Right ventricle myocardium inferior (tissue), 1 donor: ENCODE data around the gene MEOX2. TPM values are rescaled to one million over a fixed set of nuclear protein-coding genes. Genes with fewer than 3 reads are reported as not detected.
A peak's percentile ranks its signal among the peaks of the same experiment; 100 is the strongest.

Experiments used
- ATAC-seq: fragments of 200-7000 bp; cut with Tn5 transposase; one replicate; pipeline ENCODE4 v1.9.1; 2020; ENCODE audit warnings: mild to moderate bottlenecking, moderate library complexity
- DNase-seq: peaks from one replicate; pipeline ENCODE4 v3.0.0; 2021; ENCODE audit errors: missing footprints
- intact Hi-C: fragments of 100-400 bp; cut with DNase I; formaldehyde crosslinking; loops from one replicate; pipeline ENCODE4 v1.11.0; 2022
- long read RNA-seq: library from polyadenylated mRNA; unstranded; transcript quantifications from one replicate; pipeline ENCODE4 v2.0.0, GENCODE V29; 2021
- total RNA-seq: library from RNA; stranded (reverse); fragmentation: NEBNext Ultra II Directional; extraction: Animal tissue kit (Norgen Biotek cat#: 25700); gene quantifications from one replicate; pipeline ENCODE4 v1.2.1, GENCODE V29; 2021
- donor health status: DM: no; HTN: yes; CAD: no; lungs with severe emphysema.

Gene MEOX2
- total RNA-seq: 9.0 TPM
- long read RNA-seq, transcript MEOX2-201 (3 exons, 2,500 nt): major isoform, 6 of 6 reads
- long read RNA-seq, partial matches to known transcripts: 0 of 6 reads
- long read RNA-seq, other reads (novel, unspliced or antisense): 0 of 6 reads

DNA sequence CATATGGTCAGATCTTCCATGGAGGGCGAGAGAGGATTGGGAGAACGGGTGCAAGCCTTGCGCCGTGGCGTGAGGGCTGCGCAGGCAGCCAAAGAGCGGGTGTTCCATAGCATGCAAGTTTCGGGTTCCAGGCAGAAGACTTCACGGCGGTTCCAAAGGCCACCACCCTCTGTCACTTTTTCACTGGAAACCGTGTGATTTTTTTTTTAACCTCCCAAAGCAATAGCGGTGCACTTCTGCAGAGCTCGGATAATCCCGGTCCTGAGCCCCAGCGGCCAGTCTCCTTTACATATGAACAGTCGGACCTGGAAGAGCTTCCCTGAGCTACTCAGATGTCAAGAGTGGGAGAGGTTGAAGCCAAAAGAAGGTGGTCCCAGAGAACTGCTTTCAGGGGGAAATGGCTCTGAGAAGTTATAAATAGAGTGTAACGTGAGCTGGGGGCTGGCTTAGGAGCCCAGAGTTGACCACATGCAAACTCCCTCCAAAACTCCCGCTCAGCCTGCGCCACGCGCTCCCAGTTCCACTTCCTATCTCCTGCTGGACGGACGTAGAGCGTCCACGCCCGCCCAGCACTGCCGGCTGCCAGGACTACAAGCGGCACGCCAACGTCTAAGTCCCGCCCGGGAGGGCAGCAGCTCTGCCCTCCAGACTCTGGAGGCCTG, at the start of gene MEOX2:
Gene MEOX2 (minus strand): TSS at position 389 of the 662 bp plus-strand sequence. CDS start 281 bp downstream, at position 108.
- peak; percentile 93 for ATAC-seq
- peak; percentile 85 for DNase-seq
- intact Hi-C loops: loop anchor here (2.0 to 5.0 kb wide), 5 partner anchors 36 to 384 kb away; no protein-coding TSS in a partner anchor

DNA sequence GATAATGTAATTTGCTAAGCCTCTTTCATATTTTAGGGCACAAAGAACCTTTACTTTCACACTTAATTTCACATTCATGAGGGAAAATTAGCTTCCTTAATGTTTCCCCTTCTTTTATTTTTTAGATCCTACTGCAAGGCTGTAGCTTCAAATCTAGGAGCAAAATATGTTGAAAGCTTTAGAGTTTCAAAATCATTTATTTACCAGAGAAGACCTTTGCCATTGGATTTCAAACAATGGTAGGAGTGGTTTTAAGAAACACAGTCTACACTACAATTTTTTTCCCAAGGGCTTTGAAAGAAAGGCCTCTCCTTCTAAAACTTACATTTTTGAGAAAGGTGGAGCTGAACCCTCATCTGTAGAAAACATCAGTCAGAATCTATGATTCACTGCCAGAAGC, 43.3 kb upstream of the MEOX2 start:
- no peak for ATAC-seq
- no peak for DNase-seq
- intact Hi-C loops: no loop called here

DNA sequence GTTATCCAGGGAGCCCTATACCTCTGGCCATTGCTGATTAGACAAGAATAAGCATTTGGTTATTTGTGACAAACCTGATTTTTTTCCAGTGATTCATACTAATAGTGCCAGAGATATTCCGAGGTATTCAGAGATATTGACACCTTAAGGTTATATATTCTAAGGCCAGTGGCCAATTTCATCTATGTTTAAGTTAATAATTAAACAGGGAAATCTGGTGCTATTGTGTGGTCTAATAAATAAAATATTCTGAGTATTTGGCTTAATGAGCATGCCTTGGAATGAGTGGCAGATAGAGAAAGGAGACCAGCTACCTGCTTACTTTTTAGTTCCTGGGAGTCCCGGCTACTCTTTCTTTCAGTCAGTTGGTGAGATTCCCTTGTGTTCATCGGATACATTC, 38.6 kb upstream of the MEOX2 start:
- DNase-seq: no peak
- intact Hi-C loops: no loop called here
- ATAC-seq: no peak

DNA sequence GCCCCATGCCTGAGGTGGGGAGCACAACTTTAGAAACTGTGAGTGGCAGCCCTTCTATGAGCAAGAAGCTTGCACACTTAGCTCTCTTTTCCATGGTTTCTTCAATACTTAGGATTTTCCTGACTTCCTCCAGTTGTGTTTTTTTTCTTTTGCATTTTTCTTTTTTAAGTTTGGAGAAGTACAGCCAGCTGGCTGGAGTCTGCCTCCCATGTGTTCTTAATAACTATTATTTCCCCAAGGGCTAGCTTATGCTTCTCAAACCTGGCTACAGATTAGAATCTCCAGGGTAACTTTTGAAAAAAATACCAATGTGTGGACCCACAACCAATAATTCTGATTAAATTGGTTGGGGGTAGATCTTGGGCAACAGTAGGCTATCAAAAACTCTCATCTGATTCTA, 37.4 kb upstream of the MEOX2 start:
- intact Hi-C loops: loop anchor here (5.0 kb wide), 3 partner anchors 37 to 417 kb away; partner anchors contain the start of gene MEOX2
- ATAC-seq (peak; percentile 59), DNase-seq (no peak)

DNA sequence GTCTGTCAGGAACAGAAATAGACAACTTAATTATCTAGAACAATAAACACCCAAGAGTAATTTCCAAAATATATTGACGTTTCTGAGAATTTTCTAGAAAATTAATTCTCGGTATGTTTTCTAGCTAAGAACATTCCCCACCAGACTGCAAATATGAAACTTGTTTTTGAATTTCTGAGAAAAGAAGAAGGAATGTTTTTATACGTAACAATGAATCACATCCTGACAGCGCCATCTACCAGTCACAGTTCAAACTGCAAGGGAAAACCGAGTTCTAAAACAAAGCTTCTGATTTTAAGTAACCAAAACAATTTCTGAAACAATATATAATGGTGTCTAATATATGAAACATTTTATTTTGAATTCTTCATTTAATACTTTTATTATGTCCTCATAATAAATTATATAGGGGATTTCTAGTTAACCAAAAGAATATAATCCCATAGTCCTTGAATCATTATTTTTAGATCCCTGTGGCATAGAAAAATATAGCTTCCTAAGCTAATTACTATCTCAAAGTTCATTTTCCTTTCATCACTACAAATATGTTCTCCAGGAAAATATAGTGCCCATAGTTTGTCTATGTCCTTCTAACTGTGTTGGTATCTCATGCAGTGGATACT, 34.5 kb upstream of the MEOX2 start:
- ATAC-seq (no peak), DNase-seq (no peak)
- intact Hi-C loops: loop anchor here (5.0 kb wide), 3 partner anchors 34 to 414 kb away; partner anchors contain the start of gene MEOX2

DNA sequence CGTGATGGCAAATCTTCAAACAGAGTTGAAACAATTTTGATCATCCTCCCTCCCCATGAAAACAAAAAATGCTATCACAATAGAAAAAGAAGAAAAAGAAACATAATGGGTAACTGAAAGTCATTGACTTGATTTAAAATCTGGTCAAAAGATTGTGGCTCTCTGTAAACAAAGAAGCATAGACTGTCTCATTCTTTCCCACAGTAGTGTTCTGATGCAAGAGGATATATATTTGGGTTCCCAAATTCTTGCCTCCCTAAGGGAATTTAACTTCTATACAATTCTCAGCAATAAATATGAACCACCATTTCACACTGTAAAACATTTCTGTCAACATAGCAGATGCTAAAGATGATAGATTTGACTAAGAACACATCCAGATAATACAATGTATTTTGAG, 32.8 kb upstream of the MEOX2 start:
- no peak for DNase-seq
- ATAC-seq: no peak
- intact Hi-C loops: loop anchor here (5.0 kb wide), 1 partner anchor 348 kb away; no protein-coding TSS in a partner anchor

DNA sequence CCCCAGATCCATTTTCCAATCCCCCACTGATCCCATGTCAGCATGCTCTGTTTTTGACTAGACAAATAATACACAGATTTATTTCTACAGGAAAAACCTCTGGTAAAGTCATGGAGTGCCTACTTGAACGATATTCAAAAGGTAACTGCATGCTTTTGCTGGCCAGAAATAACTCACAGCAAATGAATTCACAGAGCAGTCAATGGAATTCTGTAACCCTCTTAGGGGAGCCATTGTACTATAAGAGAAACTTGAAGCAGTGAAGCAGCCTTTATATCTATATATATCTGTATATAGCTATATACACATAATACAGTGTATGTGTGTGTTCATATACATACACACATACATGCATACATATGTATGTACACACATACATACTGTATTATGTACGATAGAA, 29.0 kb upstream of the MEOX2 start:
- intact Hi-C loops: loop anchor here (5.0 kb wide), 1 partner anchor 352 kb away; no protein-coding TSS in a partner anchor
- ATAC-seq (no peak), DNase-seq (no peak)

DNA sequence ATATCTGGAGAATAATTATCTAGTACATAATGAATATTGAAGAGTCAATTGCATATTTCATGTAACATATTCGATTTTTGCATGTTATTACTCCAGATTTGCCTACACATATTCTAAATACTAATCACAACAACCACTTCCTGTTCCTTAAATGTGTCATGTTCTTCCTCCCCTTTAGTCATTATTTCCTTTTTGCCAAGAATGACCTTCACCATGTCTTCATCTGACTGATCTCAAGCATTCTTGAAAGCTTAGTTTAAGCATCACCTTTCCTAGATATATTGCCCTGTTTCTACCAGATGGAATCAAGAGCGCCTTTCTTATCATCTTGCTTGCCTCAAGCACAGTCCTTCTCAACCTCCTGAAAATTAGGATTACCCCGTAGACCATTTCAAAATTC, 23.5 kb upstream of the MEOX2 start:
- intact Hi-C loops: no loop called here
- ATAC-seq (no peak), DNase-seq (no peak)

DNA sequence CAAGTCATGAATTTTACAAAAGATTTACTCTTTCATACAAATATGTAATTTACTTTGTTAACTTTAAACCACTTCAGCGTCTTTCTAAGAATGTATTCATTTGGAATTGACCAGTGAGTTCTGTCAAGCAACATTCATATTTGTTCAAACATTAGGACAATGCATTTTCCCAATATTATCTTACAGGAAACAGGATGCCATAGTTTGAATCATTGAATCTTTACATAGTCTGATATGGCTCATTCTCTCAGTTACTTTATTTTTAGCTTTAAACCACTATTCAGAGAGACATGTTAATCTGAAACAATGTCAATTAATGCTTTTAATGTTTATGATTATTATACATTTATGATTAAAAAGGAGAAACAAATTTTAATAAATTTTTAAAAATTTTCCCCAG, 21.1 kb upstream of the MEOX2 start:
- no peak for DNase-seq
- intact Hi-C loops: no loop called here
- no peak for ATAC-seq

DNA sequence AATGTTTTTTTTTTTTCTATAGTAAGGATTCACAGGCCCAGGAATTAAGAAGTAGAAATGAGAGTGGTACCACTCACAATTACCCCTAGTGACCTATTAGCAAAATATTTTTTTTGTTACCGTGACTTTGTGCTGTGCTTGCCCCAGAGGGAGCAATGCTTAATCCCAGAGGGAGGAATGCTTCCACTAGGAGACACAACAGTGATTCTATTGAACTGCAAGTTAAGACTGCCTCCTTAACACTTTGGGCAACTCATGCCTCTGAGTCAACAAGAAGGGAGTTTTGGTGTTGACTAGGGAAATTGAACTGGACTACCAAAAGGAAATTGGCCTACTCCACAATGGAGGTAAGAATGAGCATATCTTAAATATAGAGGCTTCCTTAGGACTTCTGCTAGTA, 17.2 kb upstream of the MEOX2 start:
- intact Hi-C loops: no loop called here
- DNase-seq (no peak), ATAC-seq (no peak)

DNA sequence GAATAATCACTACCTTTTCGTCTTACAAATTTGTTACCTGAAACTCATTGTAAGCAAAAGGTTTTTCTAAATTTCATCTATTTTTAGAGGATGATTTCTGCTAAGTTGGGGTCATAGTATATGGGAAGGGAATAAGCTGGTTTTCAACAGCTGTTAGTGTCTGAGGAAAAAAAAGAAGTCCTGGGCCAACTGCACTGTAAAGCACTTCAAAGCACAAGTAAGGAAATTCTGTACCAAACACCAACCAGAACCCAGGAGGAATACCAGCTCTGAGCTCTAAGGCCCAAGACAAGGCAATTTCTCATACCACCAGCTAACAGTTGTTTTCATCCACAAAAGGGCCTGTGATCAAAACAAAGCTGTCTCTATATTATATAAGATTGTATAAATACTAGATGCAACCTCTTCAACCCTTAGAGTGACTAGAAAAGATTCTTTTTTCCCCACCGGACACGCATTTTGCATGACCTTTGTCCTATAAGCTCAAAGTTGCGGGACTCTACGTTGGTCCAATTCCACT, 6.1 kb upstream of the MEOX2 start:
- DNase-seq: no peak
- ATAC-seq: no peak
- intact Hi-C loops: no loop called here

DNA sequence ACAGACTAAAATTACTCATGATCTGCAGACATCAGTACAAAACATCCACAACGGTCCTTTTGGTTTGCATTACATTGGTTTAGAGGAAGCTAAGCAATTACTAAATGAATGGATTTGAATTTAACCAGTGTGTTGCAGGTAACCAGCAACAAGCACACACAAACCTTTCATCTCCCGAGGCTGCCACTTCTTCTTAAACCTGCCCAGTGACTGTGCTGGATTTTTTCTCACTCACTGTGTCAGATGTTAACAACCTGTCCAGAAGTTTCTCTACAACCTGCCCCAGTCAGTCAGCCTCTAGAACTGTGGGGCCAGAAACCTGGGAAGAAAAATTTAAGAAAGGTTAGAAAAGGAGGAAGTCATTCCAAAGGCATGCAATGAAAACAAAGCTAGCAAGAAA, 2.4 kb upstream of the MEOX2 start:
- intact Hi-C loops: loop anchor here (5.0 kb wide), 4 partner anchors 33 to 148 kb away; no protein-coding TSS in a partner anchor
- DNase-seq: no peak
- ATAC-seq: no peak

DNA sequence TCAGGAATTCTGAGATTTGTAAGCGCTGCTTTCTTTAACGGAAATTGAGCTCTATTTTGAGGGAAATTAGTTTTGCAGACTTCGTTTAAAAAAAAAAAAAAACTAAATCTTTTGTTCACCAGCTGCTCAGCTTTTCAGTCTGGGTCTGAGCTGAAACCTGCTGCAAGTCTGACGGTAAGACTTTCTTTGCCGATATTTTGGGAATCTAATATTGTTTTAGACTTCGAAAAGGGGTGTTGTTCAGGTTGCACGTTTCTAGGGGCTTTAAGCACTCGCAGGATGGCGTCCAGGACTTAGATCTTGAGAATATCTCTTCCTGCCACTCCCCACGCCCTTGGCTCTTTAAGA, 1.8 kb upstream of the MEOX2 start:
- no peak for DNase-seq
- no peak for ATAC-seq
- intact Hi-C loops: loop anchor here (5.0 kb wide), 4 partner anchors 34 to 149 kb away; no protein-coding TSS in a partner anchor

DNA sequence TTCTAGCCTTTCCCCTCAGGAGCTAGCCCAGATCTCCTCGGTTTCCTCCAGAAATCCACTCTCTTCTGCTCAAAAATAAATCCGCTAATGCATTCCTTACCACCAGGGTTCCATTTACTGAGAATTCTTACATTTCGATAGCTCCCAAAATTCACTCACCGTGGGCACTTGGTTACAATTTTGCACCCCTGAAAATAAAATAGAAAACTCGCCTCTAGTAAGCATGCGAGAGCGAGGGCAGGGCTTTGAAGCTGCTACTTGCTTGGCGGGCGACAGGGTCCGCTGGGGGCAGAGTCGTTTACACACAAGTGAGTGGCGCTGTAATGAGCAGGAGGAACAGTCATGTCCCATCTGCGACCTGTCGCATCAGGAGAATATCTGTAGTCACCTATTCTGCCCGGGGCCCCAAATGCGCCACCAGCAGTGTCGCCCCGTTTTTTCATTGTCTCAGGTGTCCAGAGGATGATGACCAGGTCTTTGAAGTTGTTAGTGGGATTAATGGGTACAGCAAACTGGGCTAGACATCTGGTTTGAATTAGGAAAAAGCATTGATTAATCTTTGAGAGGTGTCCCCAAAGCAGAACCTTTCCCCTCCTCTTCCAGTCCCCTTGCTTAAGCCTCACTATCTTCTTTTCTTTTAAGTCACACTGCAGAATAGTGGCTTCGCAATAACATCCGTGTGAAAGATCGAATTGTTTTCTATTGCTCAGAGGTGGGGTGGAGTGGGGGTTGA, 1.2 kb upstream of the MEOX2 start:
- DNase-seq (no peak), ATAC-seq (no peak)
- intact Hi-C loops: loop anchor here (2.0 to 5.0 kb wide), 5 partner anchors 35 to 383 kb away; no protein-coding TSS in a partner anchor

DNA sequence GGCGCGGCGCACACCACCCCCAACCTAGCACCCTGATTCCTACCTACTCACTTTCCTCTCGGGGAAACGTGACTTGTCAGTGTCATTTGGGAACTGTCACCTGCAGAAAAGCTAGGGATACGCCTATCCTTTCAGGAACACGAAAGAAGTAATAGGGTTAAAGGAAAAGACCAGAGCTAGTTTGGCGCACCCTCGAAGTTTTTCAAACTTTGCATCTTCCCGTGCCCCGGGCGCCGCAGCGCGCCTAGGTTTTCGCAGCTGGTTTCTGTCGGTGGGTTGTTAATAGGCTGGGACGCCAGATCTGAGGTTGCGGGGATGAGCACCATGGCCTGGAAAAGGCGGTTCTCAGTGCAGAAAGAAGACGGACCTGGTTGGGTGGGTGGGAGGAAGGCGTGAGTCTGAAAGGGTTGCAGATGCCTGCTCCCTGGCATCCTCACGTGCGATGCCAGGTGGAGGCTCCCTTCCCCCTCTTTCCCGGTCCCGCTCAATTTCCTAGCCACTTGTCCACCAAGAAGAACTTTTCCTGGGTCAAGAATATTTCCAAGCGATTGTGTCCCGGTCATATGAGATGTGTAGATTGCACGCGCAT, 568 bp upstream of the MEOX2 start:
- intact Hi-C loops: loop anchor here (2.0 to 5.0 kb wide), 5 partner anchors 35 to 384 kb away; no protein-coding TSS in a partner anchor
- DNase-seq: no peak
- ATAC-seq: no peak

DNA sequence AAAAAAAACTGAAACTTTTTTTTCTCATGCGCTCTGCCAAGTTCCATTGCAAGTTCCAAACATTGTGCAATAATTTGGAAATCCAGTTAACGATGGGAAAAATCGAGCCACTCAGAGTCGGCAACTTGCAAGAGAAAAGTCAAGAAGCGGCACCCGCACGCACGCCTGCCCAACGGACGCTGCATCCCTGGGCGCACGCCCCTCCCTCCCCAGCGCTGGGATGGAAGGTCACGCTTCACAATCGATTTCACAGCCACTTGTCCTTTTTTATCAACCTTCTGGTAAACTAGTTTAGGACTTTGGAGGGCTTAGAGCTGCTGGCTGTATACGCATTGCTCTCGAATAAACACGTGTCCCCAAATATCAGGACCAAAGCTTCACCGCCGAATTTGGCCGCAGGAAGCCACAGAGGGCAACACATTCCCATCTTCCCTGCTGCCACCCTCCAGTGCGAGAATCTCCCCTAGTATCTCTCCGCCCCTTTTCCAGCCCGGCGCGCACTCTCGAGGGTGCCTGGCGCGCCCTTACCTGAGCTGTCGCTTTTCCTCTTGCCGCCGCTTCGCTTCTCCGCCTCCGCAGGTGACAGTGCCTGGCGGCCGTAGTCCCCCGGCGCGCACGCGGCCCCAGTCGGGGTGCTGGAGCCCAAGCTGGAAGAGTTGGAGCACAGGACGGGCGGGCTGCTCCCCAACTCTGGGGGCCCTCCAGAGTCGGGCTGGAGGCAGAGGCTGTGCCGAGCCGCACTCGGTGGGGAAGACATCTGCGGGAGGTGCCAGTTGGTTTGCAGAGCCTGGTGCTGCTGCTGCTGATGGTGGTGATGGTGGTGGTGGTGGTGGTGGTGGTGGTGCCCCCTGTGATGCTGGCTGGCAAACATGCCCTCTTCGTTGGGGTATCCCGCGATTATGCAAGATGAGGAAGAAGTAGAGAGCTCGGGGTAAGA, 857 bp downstream of the MEOX2 start:
- intact Hi-C loops: loop anchor here (2.0 to 5.0 kb wide), 5 partner anchors 37 to 385 kb away; no protein-coding TSS in a partner anchor
- peak; percentile 69 for ATAC-seq
- peak; percentile 71 for DNase-seq

DNA sequence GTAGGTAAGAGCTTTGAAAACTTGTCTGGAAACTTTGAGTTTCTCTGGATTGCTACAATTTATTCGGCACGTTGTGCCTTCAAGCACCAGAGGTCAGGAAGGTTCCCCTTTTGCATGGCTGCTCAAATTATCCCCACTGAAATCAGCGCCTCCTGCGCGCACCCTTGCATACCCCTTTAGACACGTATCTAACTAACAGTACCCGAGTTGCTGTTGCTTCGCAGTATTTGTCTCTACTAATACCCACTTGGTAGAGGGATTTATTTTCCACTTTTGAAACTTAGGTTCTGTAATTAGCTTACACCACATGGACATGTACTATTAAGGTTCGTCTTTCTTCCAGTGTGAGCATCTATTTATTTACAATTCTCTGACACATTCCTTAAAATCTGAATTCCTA, 1.6 kb downstream of the MEOX2 start:
- peak; percentile 41 for ATAC-seq
- intact Hi-C loops: loop anchor here (5.0 kb wide), 4 partner anchors 37 to 152 kb away; no protein-coding TSS in a partner anchor
- no peak for DNase-seq
